ENCODE measurements around the gene MRS2. TPM values are rescaled to one million over a fixed set of nuclear protein-coding genes. Genes with fewer than 3 reads are reported as not detected.

Gene MRS2, protein sequence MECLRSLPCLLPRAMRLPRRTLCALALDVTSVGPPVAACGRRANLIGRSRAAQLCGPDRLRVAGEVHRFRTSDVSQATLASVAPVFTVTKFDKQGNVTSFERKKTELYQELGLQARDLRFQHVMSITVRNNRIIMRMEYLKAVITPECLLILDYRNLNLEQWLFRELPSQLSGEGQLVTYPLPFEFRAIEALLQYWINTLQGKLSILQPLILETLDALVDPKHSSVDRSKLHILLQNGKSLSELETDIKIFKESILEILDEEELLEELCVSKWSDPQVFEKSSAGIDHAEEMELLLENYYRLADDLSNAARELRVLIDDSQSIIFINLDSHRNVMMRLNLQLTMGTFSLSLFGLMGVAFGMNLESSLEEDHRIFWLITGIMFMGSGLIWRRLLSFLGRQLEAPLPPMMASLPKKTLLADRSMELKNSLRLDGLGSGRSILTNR
- total RNA-seq: 10 to 100 TPM; 20.3 to 34.0 (median 26.7) TPM

GRCh38 chr6:24402697-24403500 is at the start of gene MRS2:
Gene MRS2, plus strand, starts transcription at chr6:24402936. Its CDS starts 111 bp downstream, at chr6:24403047.
- peak within 1 kb of the TSS; percentile 80 to 95 (median 81) for H3K4me3 ChIP-seq
- H3K9me3 ChIP-seq: no peaks in the 10 kb centered on the region
- H3K27me3 ChIP-seq: no peaks in the 10 kb centered on the region
- H3K27ac ChIP-seq: peak within 1 kb of the TSS; percentile 57 to 64
- H3K36me3 ChIP-seq: no peaks in the 10 kb centered on the region
- DNase-seq (ENCODE audit: low spot score in 2 of 2): peak; percentile 88
- peak; percentile 45 for TF ChIP-seq POLR2A (IDR thresholded peaks at IDR 0.05)
- peak; percentile 24 to 66 (median 26) for TF ChIP-seq POLR2AphosphoS5 (IDR thresholded peaks at IDR 0.05)
- TF ChIP-seq, protein P1, sequence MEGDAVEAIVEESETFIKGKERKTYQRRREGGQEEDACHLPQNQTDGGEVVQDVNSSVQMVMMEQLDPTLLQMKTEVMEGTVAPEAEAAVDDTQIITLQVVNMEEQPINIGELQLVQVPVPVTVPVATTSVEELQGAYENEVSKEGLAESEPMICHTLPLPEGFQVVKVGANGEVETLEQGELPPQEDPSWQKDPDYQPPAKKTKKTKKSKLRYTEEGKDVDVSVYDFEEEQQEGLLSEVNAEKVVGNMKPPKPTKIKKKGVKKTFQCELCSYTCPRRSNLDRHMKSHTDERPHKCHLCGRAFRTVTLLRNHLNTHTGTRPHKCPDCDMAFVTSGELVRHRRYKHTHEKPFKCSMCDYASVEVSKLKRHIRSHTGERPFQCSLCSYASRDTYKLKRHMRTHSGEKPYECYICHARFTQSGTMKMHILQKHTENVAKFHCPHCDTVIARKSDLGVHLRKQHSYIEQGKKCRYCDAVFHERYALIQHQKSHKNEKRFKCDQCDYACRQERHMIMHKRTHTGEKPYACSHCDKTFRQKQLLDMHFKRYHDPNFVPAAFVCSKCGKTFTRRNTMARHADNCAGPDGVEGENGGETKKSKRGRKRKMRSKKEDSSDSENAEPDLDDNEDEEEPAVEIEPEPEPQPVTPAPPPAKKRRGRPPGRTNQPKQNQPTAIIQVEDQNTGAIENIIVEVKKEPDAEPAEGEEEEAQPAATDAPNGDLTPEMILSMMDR (IDR thresholded peaks at IDR 0.05): no peak
- intact Hi-C loops (cut with DNase I; ENCODE audit: low total_unique reads): no loop called here
- H3K4me1 ChIP-seq: no peaks in the 10 kb centered on the region

DNA sequence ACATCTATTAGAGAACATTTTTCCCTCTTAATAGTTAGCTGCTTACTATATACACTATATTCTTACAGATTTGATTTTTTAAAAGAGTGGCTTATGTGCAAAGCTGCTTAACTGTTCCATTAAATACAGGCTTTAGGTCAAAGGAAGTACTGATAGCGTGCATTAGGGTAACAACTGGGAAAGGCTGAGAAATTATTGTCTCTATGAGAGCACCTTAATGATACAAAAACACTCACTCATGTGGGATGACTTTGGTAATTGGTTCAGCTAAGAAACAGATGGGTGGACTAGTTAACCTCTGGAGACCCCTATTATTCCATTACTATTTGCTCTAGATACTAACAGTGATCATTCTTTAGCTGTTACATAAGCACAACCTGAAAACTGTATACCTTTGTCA is 48.9 kb upstream of the MRS2 start:
- no peak for TF ChIP-seq POLR2A (IDR thresholded peaks at IDR 0.05)
- TF ChIP-seq, protein P1 (IDR thresholded peaks at IDR 0.05): no peak
- no peak for TF ChIP-seq POLR2AphosphoS5 (IDR thresholded peaks at IDR 0.05)
- Histone ChIP-seq H3K4me1 (no peaks in the 10 kb centered on the region), H3K27ac (no peak overlapping the region), H3K27me3 (no peaks in the 10 kb centered on the region), H3K36me3 (no peaks in the 10 kb centered on the region), H3K9me3 (no peaks in the 10 kb centered on the region), H3K4me3 (no peak overlapping the region)
- intact Hi-C loops (cut with DNase I; ENCODE audit: low total_unique reads): no loop called here
- no peak for DNase-seq (ENCODE audit: low spot score in 2 of 2)

- intact Hi-C loops (cut with DNase I; ENCODE audit: low total_unique reads): no loop called here
- Histone ChIP-seq H3K36me3 (no peaks in the 10 kb centered on the region), H3K4me1 (peaks cover 2 to 7% of the 10 kb centered on the region in 2 donors), H3K9me3 (no peaks in the 10 kb centered on the region), H3K27ac (no peak overlapping the region), H3K27me3 (no peaks in the 10 kb centered on the region), H3K4me3 (no peak overlapping the region)
- TF ChIP-seq, protein P1 (IDR thresholded peaks at IDR 0.05): no peak
- TF ChIP-seq POLR2A (IDR thresholded peaks at IDR 0.05) (no peak), POLR2AphosphoS5 (IDR thresholded peaks at IDR 0.05) (no peak)
- DNase-seq (ENCODE audit: low spot score in 2 of 2): no peak
Observed at GRCh38 chr6:24355393-24355792, 47.3 kb upstream of the MRS2 start.

DNA sequence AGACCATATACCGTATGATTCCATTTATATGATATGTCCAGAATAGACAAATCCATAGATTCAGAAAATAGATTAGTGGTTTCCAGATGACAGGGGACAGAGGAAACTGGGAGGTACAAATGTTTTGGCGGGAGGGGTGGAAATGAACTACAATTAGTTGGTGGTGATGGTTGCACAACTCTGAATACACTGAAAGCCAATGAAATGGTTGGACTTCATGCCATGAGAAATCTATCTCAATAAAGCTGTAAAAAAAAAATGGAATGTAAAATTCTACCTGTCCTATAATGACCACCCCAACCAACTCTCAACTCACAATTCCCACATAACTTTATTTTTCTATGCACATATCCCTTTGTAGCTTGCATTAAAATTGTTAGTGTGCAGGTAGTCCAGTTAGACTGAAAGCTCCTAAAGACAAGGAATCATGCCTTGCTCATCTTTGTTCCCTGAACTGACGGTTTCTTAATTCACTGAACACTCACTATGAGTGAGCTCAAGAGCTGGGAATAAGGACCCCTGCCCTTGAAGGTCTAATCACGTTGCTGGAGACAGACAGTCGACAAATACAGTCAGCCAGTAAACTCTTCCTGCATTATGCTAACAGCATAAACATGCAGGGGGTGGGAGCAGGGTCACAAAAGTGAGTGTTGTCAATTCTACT is 46.3 kb upstream of the MRS2 start:
- Histone ChIP-seq H3K36me3 (no peaks in the 10 kb centered on the region), H3K9me3 (no peaks in the 10 kb centered on the region), H3K4me1 (peaks cover 2 to 8% of the 10 kb centered on the region in 2 donors), H3K4me3 (peak overlapping the region in 2 of 3 donors; percentile 34 to 51), H3K27me3 (no peaks in the 10 kb centered on the region), H3K27ac (peak overlapping the region in 1 of 2 donors; percentile 69)
- intact Hi-C loops (cut with DNase I; ENCODE audit: low total_unique reads): no loop called here
- TF ChIP-seq, protein P1 (IDR thresholded peaks at IDR 0.05): no peak
- TF ChIP-seq POLR2AphosphoS5 (IDR thresholded peaks at IDR 0.05) (no peak), POLR2A (IDR thresholded peaks at IDR 0.05) (no peak)
- DNase-seq (ENCODE audit: low spot score in 2 of 2): no peak

Measured in breast epithelium (tissue), 4 donors.